GM19035 (cell line): ENCODE measurements around the gene SLITRK6.
"Not testable (repeated sequence)": the region's sequence is repeated elsewhere in the genome, so short reads cannot be mapped to it uniquely, and the experiment has no call there.

Experiments
- ATAC-seq: cut with Tn5 transposase; IDR thresholded peaks from one replicate; pipeline ENCODE4 v1.9.1; 2021; ENCODE audit not compliant: unreplicated experiment

Gene SLITRK6

GRCh38 chr13:85799097-85799582 is at the start of gene SLITRK6:
Gene SLITRK6 (minus strand): TSS chr13:85799419. CDS start chr13:85796508, 2,911 bp downstream.
- no peak for ATAC-seq

- ATAC-seq, result no peak
These were observed 47.8 kb upstream of the SLITRK6 start for GRCh38 chr13:85847012-85847411.

DNA sequence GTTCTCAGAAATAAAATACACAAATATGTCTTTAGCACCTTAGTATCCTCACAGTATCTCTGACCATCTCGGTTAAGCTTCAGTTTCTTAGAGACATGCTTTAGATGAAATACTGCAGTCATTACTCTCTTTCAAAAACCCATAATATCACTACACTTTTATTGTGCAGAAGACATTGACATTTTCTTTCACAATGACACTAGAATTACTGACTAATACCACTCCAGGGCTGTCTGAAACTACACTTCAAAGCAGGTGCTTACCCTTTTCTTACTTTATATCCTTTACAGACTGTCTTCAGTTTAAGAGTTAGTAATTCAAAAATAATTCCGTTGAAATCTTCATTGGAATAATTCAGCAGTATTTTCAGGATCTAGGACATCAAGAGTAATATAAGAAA is 42.2 kb upstream of the SLITRK6 start:
- no peak for ATAC-seq

- no peak for ATAC-seq
These were observed 34.7 kb upstream of the SLITRK6 start for GRCh38 chr13:85833921-85834320.

DNA sequence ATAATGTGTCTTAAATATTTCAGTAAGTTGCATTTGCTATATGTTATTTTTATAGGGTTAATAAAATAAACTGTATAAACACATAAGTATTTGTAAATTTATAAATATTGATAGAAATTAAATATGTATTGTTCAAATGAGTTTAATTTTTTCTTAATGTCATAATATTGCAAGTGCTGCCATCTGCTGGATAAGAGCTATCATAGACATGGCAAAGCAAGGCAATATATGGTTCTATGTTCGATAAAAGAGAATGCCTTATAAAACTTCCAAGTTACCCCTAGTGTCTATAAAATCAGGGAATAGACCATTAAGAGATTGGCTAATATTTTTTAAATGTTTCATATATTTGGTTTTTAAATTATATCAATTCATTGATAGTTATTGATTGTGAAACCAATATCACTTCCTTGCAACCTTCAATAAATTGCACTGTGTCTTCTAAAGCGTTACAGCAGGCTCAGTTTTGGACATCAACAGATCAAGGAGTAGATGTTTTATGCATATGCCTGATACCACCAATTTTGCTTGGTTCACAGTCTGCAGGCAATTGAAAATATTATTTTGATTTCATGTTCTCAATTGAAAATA is 29.0 kb upstream of the SLITRK6 start:
- no peak for ATAC-seq

DNA sequence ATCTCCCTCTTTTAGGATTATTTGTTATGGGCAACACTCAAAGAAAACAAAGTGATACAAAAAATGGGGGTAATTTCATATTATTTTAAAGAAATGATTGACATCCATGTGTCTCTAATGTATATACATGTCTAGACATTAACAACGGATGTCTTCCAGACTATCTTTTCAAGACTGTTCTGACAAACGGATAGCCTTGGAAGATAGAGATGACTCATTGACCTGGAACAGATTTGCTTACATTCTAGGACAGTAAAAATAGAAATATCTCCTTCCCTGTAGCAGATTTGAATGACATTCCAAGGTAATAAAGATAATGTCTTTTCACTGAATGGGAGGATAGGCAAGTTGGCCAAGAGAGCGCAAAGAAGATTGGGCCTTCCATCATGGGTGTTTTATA is 26.2 kb upstream of the SLITRK6 start:
- ATAC-seq, result no peak

GRCh38 chr13:85823832-85824231 is 24.6 kb upstream of the SLITRK6 start:
- no peak for ATAC-seq

GRCh38 chr13:85819513-85819912 is 20.3 kb upstream of the SLITRK6 start:
- ATAC-seq, result no peak

DNA sequence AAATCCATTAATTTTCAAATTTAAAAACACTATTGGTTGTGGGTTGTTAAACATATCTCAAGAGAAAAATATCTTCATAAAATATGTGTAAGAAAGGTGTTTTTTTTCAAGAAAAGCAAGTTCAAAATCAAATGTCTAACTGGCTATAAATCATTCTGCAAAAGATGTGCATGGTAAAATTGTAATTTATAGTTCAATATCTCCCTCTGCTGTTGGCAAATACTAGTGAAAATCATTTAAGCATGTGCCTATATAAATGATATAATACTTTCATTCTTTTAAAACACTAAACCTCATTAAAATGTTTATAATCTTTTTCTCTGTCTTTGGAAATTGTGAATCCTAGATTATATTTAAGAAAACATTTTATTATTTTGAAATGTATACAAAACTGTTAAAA is 17.2 kb upstream of the SLITRK6 start:
- ATAC-seq, result no peak

GRCh38 chr13:85812282-85812681 is 13.1 kb upstream of the SLITRK6 start:
- ATAC-seq, result no peak

GRCh38 chr13:85808811-85809210 is 9.6 kb upstream of the SLITRK6 start:
- no peak for ATAC-seq

- ATAC-seq, result peak; percentile 77
These were observed 7.4 kb upstream of the SLITRK6 start for GRCh38 chr13:85806553-85807175.

DNA sequence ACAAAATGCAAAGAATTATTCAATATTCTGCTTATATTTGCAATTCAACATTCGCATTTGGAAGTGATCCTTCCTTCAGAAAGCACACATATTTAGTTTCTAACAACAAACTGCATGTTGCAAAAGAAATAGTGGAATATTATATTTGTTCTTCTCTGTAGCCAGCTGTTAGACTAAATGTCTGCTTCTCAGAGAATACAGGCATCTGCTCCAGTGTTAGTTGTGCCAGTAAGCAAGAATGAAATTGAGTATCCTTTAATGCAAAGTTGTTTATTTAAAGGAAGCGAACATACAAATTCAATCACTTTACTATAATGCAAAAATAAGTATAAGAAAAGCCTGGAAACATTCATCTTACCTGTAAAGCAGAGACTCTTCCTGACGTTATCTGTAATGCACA is 663 bp downstream of the SLITRK6 start:
- ATAC-seq, result no peak

DNA sequence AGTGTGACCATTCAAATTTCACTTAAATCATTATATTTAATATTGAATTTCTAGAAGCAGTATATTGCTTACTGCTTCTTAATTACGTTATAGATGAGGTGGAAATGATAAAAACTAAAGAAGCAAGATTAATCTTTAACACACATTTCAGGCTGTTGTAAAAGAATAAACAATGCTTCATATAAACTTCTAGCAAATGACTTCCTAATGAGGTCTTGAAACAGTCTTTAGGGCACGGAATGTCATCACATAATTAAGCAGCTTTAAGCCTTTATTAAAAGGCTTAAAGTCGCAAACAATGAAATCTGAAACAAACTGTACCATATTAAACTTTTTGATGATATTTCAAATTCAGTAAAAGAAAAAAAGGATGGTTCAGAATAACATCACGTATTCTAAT is 1.9 kb downstream of the SLITRK6 start:
- no peak for ATAC-seq

DNA sequence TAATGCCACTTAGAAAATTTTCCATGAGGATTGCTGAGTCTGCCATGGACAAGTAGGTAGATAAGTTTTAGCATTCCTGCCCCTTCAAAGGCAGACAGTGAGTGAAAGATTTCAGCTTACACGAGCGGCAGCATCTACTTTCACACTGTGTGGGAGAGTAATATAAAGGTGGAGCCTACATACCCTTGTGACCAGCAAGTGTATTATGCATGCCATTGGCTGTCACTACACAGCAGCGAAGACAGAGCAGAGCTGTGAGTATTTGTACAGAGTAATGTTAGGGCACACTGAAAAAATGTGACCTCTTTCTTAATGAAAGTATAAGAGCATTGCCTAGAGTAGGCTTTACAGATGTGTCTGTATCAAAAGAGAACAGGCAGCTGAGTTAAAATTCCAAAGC is 14.0 kb downstream of the SLITRK6 start:
- ATAC-seq, result no peak

- ATAC-seq, result no peak
These were observed 26.9 kb downstream of the SLITRK6 start for GRCh38 chr13:85772367-85772766.

GRCh38 chr13:85771856-85772255 is 27.4 kb downstream of the SLITRK6 start:
- no peak for ATAC-seq

DNA sequence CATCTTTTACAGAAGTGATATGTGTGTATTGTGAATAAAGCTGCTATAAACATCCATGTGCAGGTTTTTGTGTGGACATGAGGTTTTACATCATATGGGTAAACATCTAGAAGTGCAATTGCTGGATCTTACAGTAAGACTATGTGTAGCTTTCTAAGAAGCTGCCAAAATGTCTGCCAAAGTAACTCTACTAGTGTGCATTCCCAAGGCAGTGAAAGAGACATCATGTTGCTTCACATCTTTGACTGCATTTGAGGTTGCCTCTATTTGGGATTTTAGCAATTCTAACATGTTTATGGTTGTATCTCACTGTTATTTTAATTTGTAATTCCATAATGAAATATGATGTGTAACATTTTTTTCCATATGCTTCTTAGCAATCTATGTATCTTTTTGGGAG is 30.3 kb downstream of the SLITRK6 start:
- ATAC-seq, result no peak

GRCh38 chr13:85755123-85755522 is 44.1 kb downstream of the SLITRK6 start:
- ATAC-seq, result no peak

DNA sequence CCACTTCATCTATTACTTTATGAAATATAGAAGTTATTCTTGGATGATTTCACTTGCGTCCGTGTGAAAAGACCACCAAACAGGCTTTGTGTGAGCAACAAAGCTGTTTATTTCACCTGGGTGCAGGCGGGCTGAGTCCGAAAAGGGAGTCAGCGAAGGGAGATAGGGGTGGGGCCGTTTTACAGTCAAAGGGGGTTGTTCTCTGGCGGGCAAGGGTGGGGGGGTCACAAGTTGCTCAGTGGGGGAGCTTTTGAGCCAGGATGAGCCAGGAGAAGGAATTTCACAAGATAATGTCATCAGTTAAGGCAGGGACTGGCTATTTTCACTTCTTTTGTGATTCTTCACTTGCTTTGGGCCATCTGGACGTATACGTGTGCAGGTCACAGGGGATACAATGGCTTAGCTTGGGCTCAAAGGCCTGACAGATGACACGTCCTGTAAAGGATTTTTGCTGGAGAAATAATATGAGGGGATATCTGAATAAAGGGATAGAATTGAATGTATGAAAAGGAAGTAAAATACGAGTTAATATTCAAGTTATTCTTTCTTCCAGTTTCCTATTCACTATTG is 55.9 kb downstream of the SLITRK6 start:
- not testable (repeated sequence) for ATAC-seq
